ENCODE results near the gene DNAJC1.
A peak's percentile ranks its signal among the peaks of the same experiment; 100 is the strongest.

DNAJC1 gene

DNA sequence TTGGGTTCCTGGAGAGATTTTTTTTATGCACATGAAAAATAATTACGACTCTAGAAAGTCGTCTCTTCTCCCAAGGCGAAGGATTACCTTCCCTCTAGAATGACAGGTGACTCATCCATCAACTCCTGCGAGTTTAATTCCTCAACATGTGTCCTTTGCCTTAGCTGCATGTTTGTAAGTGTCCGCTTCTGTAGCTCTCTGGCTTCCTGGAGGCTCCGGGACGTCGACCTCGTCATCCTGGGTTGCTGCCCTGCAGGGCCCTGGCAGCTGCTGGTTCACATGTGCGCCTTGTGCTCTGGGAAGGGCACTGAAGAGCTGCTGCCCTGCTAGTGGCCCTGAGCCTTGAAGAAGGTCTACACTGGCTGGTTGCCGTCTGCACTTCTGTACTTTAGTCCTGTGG lies 259.3 kb downstream of the DNAJC1 start:
- FAIRE-seq: no peak
- DNase-seq (ENCODE audit: insufficient read length, low spot score): no peak
- TF ChIP-seq, protein P1, sequence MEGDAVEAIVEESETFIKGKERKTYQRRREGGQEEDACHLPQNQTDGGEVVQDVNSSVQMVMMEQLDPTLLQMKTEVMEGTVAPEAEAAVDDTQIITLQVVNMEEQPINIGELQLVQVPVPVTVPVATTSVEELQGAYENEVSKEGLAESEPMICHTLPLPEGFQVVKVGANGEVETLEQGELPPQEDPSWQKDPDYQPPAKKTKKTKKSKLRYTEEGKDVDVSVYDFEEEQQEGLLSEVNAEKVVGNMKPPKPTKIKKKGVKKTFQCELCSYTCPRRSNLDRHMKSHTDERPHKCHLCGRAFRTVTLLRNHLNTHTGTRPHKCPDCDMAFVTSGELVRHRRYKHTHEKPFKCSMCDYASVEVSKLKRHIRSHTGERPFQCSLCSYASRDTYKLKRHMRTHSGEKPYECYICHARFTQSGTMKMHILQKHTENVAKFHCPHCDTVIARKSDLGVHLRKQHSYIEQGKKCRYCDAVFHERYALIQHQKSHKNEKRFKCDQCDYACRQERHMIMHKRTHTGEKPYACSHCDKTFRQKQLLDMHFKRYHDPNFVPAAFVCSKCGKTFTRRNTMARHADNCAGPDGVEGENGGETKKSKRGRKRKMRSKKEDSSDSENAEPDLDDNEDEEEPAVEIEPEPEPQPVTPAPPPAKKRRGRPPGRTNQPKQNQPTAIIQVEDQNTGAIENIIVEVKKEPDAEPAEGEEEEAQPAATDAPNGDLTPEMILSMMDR (IDR thresholded peaks at IDR 0.05; ENCODE audit: insufficient read depth, missing control alignments): no peak

DNA sequence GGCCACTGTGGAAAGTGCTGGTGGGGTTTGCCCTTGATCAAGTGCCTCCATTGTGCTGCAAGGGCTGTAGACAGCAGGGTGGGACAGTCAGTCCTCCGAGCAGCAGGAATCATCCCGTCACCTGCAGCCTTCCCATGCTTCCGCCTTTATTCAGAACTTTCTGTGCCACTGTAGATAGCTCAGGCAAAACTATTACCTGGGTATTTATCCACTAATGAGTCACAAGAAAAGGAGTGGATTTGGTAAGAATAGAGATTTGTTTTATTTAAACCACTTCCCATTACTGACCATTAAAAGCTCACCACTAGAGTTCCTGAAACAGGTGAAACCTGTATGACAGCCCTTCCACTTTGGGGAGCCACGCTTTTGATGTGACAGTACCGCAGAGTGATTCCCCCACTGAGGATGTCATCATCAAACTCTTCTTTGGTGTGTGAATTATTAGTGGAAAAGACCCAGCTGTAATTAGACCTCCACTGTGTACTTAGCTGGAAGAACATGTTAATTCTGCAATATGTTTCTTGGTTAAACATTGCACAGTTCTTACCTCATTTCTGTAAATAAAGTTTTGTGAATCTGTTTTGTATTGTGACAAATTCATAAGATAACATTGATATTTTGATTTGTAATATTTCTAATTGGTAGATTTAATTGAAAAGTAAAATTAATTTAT lies 260.7 kb downstream of the DNAJC1 start:
- TF ChIP-seq, protein P1 (IDR thresholded peaks at IDR 0.05; ENCODE audit: insufficient read depth, missing control alignments): no peak
- DNase-seq (ENCODE audit: insufficient read length, low spot score) (no peak), FAIRE-seq (no peak)

DNA sequence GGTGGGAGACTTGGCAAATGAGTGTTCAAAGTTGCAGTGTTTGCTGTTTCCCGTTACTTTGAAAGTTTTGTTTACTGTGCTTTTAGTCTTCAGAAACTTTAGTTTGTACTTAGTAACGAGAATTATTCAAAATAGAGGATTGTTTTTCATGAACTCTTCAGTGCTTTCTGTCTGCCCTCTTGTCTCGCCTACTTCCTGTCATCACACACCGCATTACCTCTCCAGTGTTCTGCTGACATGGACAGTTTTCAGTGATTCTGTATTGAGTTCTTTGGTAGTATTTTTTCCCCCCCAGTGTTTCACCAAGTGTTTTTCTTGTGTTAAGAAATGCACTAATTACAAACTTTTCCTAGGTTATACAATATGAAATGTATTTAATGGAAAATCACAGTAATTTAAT lies 262.5 kb downstream of the DNAJC1 start:
- DNase-seq (ENCODE audit: insufficient read length, low spot score) (no peak), FAIRE-seq (no peak)
- TF ChIP-seq, protein P1 (IDR thresholded peaks at IDR 0.05; ENCODE audit: insufficient read depth, missing control alignments): no peak

DNA sequence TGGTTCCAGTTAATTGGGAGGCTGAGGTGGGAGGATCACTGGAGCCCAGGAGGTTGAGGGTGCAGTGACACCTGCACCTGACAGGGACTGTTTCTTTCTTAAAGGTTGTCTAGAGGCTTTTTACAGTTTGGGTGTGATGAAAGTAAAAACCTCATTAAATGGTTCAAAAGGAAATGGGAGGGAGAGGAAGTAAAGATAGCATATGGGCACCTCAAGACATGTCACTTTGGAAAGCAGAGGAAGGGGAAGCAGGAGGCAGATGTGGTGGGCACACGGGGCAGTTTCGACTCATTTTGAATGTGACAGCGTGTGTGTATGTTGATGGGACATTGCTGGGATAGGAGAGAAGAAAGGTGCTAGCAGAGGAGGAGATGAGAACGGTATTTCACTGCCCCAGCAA lies 266.4 kb downstream of the DNAJC1 start:
- FAIRE-seq (no peak), DNase-seq (ENCODE audit: insufficient read length, low spot score) (no peak)
- TF ChIP-seq, protein P1 (IDR thresholded peaks at IDR 0.05; ENCODE audit: insufficient read depth, missing control alignments): no peak

DNA sequence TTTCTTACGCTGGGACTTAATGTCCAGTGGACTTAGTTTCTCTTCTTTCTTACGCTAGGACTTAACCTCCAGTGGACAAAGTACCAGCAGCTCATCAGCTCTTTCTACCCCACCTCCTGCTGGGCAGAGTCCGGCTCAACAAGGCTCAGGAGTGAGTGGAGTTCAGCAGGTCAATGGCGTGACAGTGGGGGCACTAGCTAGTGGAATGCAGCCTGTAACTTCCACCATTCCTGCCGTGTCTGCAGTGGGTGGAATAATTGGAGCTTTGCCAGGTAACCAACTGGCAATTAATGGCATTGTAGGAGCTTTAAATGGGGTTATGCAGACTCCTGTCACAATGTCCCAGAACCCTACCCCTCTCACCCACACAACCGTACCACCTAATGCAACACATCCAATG lies 269.8 kb downstream of the DNAJC1 start:
- no peak for DNase-seq (ENCODE audit: insufficient read length, low spot score)
- no peak for FAIRE-seq
- TF ChIP-seq, protein P1 (IDR thresholded peaks at IDR 0.05; ENCODE audit: insufficient read depth, missing control alignments): no peak

DNA sequence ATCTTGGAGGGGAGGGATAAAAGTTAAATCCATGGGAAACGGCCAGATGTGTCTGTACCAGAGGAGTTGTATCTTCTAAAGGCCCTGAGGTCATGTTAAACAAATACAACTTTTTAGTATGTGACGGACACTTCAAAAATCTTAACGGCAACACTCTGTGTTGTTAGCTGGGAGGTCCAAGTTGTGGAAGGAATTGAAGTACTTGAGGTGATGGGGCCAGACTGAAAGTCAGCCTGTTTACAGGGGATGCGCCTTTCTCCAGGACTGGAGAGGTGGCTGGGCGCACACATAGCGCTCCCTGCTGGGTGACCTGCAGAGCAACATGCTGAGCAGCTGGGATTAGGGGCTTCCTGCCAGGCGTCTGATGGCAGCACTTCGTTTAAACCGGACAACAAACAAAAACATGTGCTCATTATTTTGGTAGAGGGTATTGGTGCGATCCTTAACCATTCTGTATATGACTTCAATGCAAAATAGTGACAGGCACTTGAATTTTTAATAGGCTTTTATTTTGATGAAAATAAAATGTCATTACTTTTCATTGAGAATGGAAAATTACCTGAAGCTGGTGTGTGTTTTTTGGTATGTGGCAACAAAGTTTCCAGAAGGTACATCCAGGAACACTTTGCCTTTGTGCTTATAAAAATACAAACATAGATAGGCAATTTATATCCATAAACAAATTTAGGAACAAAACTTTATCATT lies 271.3 kb downstream of the DNAJC1 start:
- FAIRE-seq: peak; percentile 21
- no peak for DNase-seq (ENCODE audit: insufficient read length, low spot score)
- TF ChIP-seq, protein P1 (IDR thresholded peaks at IDR 0.05; ENCODE audit: insufficient read depth, missing control alignments): peak; percentile 97

DNA sequence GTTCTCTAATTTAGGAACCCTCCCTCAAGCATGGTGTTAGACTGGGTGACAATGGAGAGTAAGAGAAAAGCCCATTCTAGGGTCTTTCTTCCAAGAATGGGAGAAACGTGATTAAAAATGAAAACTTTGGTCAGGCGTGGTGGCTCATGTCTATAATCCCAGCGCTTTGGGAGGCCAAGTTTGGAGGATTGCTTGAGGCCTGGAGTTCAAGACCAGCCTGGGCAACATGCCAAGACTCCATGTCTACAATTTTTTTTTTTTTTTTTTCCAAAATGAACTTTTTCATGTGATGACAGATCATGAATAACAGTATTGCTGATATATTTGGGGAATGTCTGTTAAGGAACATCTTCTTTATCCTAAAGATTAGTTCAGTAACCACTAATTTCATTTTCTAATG lies 274.9 kb downstream of the DNAJC1 start:
- no peak for FAIRE-seq
- TF ChIP-seq, protein P1 (IDR thresholded peaks at IDR 0.05; ENCODE audit: insufficient read depth, missing control alignments): no peak

More for the DNA sequence above, 274.9 kb downstream of the DNAJC1 start:
- DNase-seq (ENCODE audit: insufficient read length, low spot score): no peak

Measured in D721Med (cell line).